Epidermal melanocyte (primary cell): ENCODE results near the gene RDH13.
A peak's percentile ranks its signal among the peaks of the same experiment; 100 is the strongest.

Experiments
- DNase-seq: peaks from one replicate; pipeline ENCODE4 v3.0.0; 2011; ENCODE audit warnings: low spot score; ENCODE audit not compliant: insufficient read length

RDH13 gene

DNA sequence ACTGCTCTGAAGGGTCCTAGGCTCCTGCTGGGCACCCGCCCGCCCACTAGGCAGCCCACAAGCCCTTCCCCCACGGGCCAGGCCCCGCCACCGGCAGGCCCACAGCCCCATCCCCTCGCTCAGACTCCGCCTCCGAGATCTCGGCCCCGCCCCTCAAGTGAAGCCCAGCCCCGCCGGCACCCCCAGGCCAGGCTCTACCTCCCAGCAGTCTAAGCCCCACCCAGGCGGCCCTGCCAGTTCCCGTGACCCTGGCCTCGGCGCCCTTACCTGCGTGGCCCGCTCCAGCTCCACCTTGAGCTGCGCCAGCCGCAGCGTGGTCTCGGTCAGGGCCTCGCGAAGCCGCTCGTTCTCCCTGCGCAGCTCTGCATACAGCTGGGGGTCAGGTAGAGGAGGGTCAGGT lies 29.0 kb upstream of the RDH13 start:
- no peak for DNase-seq

- no peak for DNase-seq
These were observed 28.4 kb upstream of the RDH13 start for GRCh38 chr19:55091126-55091910.

DNA sequence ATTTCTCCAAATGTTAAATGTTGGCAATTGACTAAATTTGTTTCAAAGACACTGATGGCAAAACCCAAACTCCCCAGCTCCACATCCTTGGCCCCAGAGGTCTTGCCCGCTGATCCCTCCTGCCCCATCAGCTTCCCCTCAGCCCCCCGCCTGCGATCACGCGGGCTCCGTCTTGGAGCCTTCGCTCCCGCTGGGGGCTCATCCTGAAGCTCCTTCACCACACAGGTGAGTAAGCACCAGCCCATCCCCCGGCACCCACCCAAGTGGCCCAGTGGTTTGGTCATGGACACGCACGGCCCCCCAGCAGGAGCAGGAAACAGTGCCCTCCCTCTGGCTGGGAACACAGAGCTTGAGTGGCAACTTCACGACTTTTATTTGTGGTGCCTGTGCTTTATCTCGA lies 27.6 kb upstream of the RDH13 start:
- no peak for DNase-seq

GRCh38 chr19:55089342-55089944 lies 26.5 kb upstream of the RDH13 start:
- no peak for DNase-seq

- DNase-seq: peak; percentile 92
These were observed 25.8 kb upstream of the RDH13 start for GRCh38 chr19:55088543-55089341.

- no peak for DNase-seq
These were observed 25.1 kb upstream of the RDH13 start for GRCh38 chr19:55088021-55088451.

GRCh38 chr19:55087542-55087901 lies 24.6 kb upstream of the RDH13 start:
- peak; percentile 71 for DNase-seq

DNA sequence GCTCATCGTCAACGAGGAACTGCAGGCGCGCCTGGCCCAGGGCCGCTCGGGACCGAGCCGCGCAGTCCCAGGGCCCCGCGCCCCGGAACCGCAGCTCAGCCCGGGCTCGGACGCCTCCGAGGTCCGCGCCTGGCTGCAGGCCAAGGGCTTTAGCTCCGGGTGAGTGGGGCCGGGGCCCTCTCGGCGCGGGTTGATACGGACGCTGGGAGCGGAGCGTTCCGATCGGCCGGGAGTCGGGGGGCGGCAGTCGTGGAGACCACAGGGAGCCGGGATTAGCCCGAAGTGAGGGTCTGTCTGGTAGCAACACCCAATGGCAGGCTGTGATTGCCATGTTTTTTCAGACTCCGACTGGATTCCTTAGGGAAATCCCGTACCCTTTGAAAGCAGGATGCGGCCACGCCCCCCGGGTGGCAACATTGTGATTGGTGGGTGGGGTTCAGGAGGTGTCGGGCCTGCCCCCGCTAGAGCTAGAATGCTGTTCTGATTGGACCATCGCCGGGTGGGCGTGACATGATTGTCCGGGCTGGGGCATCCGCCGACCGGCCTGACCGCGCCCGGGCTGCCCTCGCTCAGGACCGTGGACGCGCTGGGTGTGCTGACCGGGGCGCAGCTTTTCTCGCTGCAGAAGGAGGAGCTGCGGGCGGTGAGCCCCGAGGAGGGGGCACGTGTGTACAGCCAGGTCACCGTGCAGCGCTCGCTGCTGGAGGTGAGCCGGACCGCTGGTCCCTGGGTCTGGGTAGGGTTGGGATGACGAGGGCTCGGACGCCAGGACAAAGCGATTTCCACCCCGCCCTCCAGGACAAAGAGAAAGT lies 24.0 kb upstream of the RDH13 start:
- DNase-seq: peak; percentile 100

GRCh38 chr19:55085923-55086715 lies 23.2 kb upstream of the RDH13 start:
- DNase-seq: no peak

GRCh38 chr19:55084416-55084815 lies 21.5 kb upstream of the RDH13 start:
- DNase-seq: no peak

DNA sequence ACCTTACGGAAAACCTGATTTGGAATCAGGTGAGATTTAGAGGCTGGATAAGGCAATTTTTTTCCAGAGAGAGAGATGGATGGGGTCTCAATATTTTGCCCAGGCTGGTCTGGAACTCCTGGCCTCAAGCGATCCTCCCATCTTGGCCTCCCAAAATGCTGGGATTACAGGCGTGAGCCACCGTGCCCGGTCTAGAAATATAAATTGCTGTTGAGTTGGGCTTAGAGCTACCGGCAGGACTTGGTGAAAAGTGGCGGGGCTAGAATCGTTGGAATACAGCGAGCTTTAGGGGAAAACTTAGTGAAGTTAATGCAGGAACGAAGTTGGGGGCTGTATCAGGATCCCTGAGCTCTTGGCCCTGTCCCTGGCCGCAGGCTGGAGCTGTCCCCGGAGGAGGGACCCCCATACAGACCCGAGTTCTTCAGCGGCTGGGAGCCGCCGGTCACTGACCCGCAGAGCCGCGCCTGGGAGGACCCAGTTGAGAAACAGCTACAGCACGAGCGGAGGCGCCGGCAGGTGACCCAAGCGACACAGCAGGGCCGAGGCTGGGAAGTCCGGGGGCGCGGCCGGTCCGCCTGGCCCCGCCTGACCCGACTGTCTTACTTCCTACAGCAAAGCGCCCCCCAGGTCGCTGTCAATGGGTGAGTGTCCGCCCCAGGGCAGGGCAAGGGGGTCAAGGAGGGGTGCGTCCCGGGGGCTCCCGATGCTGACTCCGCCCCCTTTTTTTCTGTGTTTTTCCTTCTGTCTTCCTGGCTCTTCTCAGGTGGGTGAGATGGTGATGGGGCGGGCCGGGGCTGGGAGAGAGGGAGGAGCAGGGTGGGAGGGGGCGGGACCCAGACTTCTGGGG lies 20.3 kb upstream of the RDH13 start:
- DNase-seq: no peak

GRCh38 chr19:55082020-55082851 lies 19.3 kb upstream of the RDH13 start:
- DNase-seq: peak; percentile 59

DNA sequence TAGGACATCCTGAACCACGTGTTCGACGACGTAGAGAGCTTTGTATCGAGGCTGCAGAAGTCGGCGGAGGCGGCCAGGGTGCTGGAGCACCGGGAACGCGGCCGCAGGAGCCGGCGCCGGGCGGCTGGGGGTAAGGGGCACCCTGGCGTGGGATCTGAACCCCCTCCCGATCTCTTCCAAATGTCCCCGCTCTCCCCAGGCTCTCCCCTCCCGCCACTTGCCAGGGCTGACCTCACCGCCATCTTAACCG lies 18.7 kb upstream of the RDH13 start:
- DNase-seq: no peak

- peak; percentile 88 for DNase-seq
These were observed 18.2 kb upstream of the RDH13 start for GRCh38 chr19:55080968-55081769.

DNA sequence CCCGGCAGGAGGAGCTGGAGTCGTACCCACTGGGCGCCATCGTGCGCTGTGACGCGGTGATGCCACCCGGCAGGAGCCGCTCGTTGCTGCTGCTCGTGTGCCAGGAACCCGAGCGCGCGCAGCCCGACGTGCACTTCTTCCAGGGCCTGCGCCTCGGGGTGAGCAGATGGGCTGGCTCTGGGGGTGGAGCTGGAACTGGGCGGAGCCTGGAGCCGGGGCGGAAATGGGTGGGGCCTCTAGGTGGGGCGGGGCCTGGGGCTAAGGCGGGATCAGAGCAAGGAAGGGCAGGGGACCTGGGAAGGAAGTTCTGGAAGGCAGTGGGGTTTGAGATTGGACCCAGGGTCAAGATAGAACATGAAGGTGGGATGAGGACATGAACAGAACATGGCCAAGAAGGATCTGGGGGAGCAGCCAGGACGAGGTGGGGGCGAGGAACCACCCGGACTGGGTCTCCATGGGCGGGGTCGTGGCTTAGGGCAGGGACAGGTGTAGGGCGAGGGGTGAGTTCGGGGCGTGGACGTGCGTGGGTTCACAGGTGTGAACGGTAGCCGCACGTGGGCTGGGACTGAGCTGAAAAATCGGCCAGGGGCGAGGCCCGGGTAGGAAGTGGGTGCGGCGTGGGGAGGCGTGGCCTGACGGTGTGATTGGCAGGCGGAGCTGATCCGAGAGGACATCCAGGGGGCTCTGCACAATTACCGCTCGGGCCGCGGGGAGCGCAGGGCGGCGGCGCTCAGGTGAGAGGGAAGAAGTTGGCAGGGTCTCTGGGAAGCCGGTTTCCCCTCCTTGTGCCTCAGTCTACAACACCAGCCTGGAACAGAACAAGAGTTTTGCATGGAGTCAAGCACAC lies 17.4 kb upstream of the RDH13 start:
- DNase-seq: peak; percentile 66

DNA sequence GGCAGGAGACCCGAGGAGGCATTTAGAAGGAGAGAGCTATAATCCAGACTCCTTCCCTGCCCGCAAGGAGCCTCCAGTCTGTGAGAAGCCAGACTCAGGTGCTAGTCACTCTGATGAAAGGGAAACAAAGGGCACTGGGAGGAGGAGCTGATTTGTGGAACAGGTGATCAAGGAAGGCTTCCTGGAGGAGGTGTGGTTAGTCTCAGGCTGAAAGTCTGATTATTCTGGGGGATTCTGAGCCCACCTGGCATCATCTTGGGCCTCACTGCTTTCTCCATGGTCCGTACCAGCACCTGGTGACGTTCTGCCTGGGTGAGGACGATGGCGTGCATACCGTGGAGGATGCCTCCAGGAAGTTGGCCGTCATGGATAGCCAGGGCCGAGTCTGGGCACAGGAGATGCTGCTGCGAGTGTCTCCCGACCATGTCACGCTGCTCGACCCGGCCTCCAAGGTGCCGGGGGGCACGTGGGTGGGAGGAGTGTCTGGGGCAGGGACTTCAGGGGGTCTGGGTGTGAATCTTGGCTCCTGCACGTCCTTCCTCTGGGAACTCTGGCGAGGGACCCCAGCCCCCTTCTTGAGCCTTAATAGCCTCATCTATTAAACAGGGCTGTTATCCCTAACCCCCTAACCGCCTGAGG lies 16.6 kb upstream of the RDH13 start:
- DNase-seq: no peak

DNA sequence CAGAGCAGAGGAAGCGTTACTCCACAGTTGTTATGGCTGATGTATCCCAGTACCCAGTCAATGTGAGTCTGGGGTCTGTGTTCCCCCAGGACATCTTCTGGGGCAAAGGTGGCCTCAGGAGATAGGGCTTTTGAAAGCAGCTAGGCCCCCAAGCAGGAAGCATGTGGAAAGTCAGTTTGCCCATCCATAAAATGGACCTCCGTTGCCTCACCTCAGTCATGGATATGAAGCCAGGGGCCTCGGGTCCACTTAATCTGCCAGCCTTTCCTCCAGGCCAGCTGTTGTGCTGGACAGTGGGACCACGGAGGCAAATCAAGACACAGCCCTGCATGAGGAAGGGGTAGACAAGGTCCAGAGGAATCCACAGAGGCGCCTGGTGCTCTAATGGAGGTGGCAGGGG lies 16.0 kb upstream of the RDH13 start:
- no peak for DNase-seq
